HepG2 (cell line): ENCODE results near the gene TCF19. TPM values are rescaled to one million over a fixed set of nuclear protein-coding genes. Genes with fewer than 3 reads are reported as not detected.

ENCODE experiments used
- ARNTL ChIP-seq: sonication (generic); formaldehyde crosslinking; IDR thresholded peaks from 2 replicates; pipeline ENCODE4 v1.4.0; 2020; ENCODE audit warnings: mild to moderate bottlenecking, missing genetic modification reagents
- EEA1 ChIP-seq: sonication (generic); formaldehyde crosslinking; IDR thresholded peaks from 2 replicates; pipeline ENCODE4 v1.5.1; 2020; ENCODE audit warnings: mild to moderate bottlenecking, missing genetic modification reagents, borderline replicate concordance
- EZH2 ChIP-seq: conservative IDR thresholded peaks from 2 replicates; pipeline ENCODE4 v1.6.1; 2012; ENCODE audit warnings: mild to moderate bottlenecking, low read depth, low read length, moderate library complexity
- HMG20B ChIP-seq: conservative IDR thresholded peaks from 2 replicates; pipeline ENCODE4 v1.6.1; 2016; ENCODE audit warnings: missing genetic modification reagents, missing compliant biosample characterization
- NCOR1 ChIP-seq: fragments of 200-600 bp; sonication (generic); IDR thresholded peaks from 2 replicates; pipeline ENCODE4 v1.7.0; 2017; ENCODE audit warnings: antibody characterized with exemption, low read length, borderline replicate concordance
- NFATC3 ChIP-seq: sonication (generic); formaldehyde crosslinking; IDR thresholded peaks from 2 replicates; pipeline ENCODE4 v1.5.1; 2020; ENCODE audit warnings: mild to moderate bottlenecking, missing genetic modification reagents
- POGZ ChIP-seq: sonication (generic); formaldehyde crosslinking; IDR thresholded peaks from 2 replicates; pipeline ENCODE4 v1.4.0; 2020; ENCODE audit warnings: mild to moderate bottlenecking, missing genetic modification reagents
- POLR2AphosphoS5 ChIP-seq: IDR thresholded peaks from 2 replicates; pipeline ENCODE4 v1.6.1; 2012; ENCODE audit warnings: low read depth, low read length
- RXRA ChIP-seq: sonication (generic); formaldehyde crosslinking; IDR thresholded peaks from 2 replicates; pipeline ENCODE4 v1.5.1; 2020; ENCODE audit warnings: missing genetic modification reagents
- SMAD1 ChIP-seq: sonication (generic); formaldehyde crosslinking; IDR thresholded peaks from 2 replicates; pipeline ENCODE4 v1.4.0; 2020; ENCODE audit warnings: missing genetic modification reagents, low read depth, mild to moderate bottlenecking, borderline replicate concordance
- TCF7L2 ChIP-seq: IDR thresholded peaks from 2 replicates; pipeline ENCODE4 v1.6.1; 2011; ENCODE audit warnings: mild to moderate bottlenecking, low read depth, low read length, moderate library complexity
- ZNF354B ChIP-seq: sonication (generic); formaldehyde crosslinking; IDR thresholded peaks from 2 replicates; pipeline ENCODE4 v1.8.0; 2022; ENCODE audit warnings: mild to moderate bottlenecking, missing genetic modification reagents
- ZNF660 ChIP-seq: sonication (generic); formaldehyde crosslinking; IDR thresholded peaks from 2 replicates; pipeline ENCODE4 v1.5.1; 2020; ENCODE audit warnings: mild to moderate bottlenecking, low read depth, missing genetic modification reagents, borderline replicate concordance
- ZNF713 ChIP-seq: sonication (generic); formaldehyde crosslinking; IDR thresholded peaks from 2 replicates; pipeline ENCODE4 v1.4.0; 2020; ENCODE audit warnings: mild to moderate bottlenecking, missing genetic modification reagents
- ZNF773 ChIP-seq: sonication (generic); formaldehyde crosslinking; IDR thresholded peaks from 2 replicates; pipeline ENCODE4 v1.4.0; 2020; ENCODE audit warnings: missing genetic modification reagents, borderline replicate concordance
- ZNF879 ChIP-seq: sonication (generic); formaldehyde crosslinking; IDR thresholded peaks from 2 replicates; pipeline ENCODE4 v1.8.1; 2023; ENCODE audit warnings: missing genetic modification reagents
- ZSCAN31 ChIP-seq: sonication (generic); formaldehyde crosslinking; IDR thresholded peaks from 2 replicates; pipeline ENCODE4 v1.5.0; 2020; ENCODE audit warnings: low read depth, mild to moderate bottlenecking, missing genetic modification reagents
- polyA plus RNA-seq, 8 experiments: library from polyadenylated mRNA; depleted of rRNA in 3 of 8; stranded (reverse) in 7 of 8; unstranded in 1 of 8; fragments of >200 nt; fragmentation: Illumina TruSeq in 4 of 8; extraction: Trizol in 4 of 8; gene quantifications; 2 replicates each; pipeline versions ENCODE4 v1.2.1 to v1.2.3, GENCODE V29; 2011 to 2016; ENCODE audit warnings: low read depth in 4 of 8, missing spikeins in 1 of 8, mixed read lengths in 1 of 8; ENCODE audit not compliant: insufficient read depth in 1 of 8
- total RNA-seq, 5 experiments: library from RNA; depleted of rRNA; stranded (reverse); fragments of >200 nt; fragmentation: Illumina TruSeq; extraction: Trizol; gene quantifications; 2 replicates each; pipeline ENCODE4 v1.2.3, GENCODE V29; 2016; ENCODE audit warnings: low read depth in 1 of 5
- TF ChIP-seq, protein P1 (sequence below): IDR thresholded peaks from 2 replicates; pipeline ENCODE4 v1.6.1; 2018; ENCODE audit warnings: missing genetic modification reagents
- TF ChIP-seq, protein P2 (sequence below): IDR thresholded peaks from 2 replicates; pipeline ENCODE4 v1.6.1; 2018; ENCODE audit warnings: missing genetic modification reagents, mild to moderate bottlenecking, missing compliant biosample characterization
- TF ChIP-seq, protein P3 (sequence below): sonication (generic); formaldehyde crosslinking; IDR thresholded peaks from 2 replicates; pipeline ENCODE4 v1.5.1; 2020; ENCODE audit warnings: mild to moderate bottlenecking, missing genetic modification reagents
- TF ChIP-seq, protein P4 (sequence below): IDR thresholded peaks from 2 replicates; pipeline ENCODE4 v1.6.1; 2016; ENCODE audit warnings: low read depth, control low read depth
- TF ChIP-seq, protein P5 (sequence below): IDR thresholded peaks from 2 replicates; pipeline ENCODE4 v1.6.1; 2016

TCF19 gene
- total and polyA plus RNA-seq, 2 of the 13 experiments (the other 11 are each of a cell fraction or from before 2014, with no cell fraction given) = 4.9 to 22.2 TPM

DNA sequence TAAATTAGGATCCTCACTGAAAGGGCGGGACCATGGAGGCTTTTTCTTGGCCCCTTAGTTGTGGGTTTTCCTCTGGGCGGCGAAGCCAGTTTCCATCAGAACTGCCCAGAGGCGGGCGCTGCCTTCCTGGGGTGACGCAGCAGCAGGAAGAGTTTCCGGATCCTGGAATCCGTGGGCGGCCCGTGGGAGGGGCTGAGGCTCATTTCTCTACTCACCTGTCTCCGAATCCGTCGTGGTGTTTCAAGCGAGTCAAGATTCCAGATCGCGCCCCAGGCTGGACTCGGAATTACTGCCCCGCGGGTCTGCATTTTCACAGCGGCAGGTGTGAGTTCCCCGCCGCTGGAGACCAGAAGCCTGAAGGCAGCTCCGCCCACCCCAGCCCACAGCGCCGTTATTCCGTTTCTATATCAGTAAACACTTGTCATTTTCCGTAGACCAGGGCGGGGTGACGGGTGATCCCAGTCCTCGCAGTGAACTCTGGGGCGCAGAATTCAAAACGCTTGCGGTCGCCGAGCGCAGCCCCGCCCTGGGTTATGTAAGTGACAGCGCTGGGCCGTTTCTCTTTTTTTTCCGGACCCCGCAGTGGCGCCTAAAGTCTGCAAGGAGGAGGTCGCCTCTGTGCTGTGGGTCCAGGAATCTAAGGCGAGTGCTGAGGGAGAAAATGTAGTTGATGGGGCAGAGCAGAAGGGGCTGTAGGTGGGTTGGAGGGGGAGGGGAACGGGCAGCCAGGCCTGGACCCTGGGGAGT lies 39.3 kb downstream of the TCF19 start (continued):
- TF ChIP-seq, protein P1, sequence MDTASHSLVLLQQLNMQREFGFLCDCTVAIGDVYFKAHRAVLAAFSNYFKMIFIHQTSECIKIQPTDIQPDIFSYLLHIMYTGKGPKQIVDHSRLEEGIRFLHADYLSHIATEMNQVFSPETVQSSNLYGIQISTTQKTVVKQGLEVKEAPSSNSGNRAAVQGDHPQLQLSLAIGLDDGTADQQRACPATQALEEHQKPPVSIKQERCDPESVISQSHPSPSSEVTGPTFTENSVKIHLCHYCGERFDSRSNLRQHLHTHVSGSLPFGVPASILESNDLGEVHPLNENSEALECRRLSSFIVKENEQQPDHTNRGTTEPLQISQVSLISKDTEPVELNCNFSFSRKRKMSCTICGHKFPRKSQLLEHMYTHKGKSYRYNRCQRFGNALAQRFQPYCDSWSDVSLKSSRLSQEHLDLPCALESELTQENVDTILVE = peak; percentile 49; the same call in 1 of the 2 replicates
- TF ChIP-seq SMAD1 (CRISPR knock-in tag) (no peak), POLR2AphosphoS5 (peak; percentile 28; the same call in 1 of the 2 replicates), EEA1 (CRISPR knock-in tag) (no peak), ZNF354B (CRISPR knock-in tag) (no peak; the same call in 1 of the 2 replicates), HMG20B (CRISPR knock-in tag) (no peak), ARNTL (no peak; the same call in 1 of the 2 replicates), RXRA (peak; percentile 83), ZNF713 (no peak), ZNF773 (CRISPR knock-in tag) (no peak), ZSCAN31 (CRISPR knock-in tag) (peak; percentile 73; the same call in 1 of the 2 replicates), NFATC3 (CRISPR knock-in tag) (no peak), ZNF879 (CRISPR knock-in tag) (peak; percentile 77; the same call in 1 of the 2 replicates), POGZ (CRISPR knock-in tag) (peak; percentile 59), TCF7L2 (no peak), EZH2 (no peak), ZNF660 (no peak), NCOR1 (peak; percentile 40; the same call in 1 of the 2 replicates)
- TF ChIP-seq, protein P2, sequence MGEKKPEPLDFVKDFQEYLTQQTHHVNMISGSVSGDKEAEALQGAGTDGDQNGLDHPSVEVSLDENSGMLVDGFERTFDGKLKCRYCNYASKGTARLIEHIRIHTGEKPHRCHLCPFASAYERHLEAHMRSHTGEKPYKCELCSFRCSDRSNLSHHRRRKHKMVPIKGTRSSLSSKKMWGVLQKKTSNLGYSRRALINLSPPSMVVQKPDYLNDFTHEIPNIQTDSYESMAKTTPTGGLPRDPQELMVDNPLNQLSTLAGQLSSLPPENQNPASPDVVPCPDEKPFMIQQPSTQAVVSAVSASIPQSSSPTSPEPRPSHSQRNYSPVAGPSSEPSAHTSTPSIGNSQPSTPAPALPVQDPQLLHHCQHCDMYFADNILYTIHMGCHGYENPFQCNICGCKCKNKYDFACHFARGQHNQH (CRISPR knock-in tag) = peak; percentile 36; the same call in 1 of the 2 replicates
- TF ChIP-seq, protein P3, sequence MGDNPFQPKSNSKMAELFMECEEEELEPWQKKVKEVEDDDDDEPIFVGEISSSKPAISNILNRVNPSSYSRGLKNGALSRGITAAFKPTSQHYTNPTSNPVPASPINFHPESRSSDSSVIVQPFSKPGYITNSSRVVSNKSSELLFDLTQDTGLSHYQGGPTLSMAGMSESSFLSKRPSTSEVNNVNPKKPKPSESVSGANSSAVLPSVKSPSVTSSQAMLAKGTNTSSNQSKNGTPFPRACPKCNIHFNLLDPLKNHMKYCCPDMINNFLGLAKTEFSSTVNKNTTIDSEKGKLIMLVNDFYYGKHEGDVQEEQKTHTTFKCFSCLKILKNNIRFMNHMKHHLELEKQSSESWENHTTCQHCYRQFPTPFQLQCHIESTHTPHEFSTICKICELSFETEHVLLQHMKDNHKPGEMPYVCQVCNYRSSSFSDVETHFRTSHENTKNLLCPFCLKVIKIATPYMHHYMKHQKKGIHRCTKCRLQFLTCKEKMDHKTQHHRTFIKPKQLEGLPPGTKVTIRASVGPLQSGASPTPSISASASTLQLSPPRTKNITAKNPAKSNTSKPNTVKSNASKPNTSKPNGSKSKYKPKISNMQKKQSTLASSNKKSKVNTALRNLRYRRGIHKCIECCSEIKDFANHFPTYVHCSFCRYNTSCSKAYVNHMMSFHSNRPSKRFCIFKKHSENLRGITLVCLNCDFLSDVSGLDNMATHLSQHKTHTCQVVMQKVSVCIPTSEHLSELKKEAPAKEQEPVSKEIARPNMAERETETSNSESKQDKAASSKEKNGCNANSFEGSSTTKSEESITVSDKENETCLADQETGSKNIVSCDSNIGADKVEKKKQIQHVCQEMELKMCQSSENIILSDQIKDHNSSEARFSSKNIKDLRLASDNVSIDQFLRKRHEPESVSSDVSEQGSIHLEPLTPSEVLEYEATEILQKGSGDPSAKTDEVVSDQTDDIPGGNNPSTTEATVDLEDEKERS = no peak
- TF ChIP-seq, protein P4, sequence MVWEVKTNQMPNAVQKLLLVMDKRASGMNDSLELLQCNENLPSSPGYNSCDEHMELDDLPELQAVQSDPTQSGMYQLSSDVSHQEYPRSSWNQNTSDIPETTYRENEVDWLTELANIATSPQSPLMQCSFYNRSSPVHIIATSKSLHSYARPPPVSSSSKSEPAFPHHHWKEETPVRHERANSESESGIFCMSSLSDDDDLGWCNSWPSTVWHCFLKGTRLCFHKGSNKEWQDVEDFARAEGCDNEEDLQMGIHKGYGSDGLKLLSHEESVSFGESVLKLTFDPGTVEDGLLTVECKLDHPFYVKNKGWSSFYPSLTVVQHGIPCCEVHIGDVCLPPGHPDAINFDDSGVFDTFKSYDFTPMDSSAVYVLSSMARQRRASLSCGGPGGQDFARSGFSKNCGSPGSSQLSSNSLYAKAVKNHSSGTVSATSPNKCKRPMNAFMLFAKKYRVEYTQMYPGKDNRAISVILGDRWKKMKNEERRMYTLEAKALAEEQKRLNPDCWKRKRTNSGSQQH (CRISPR knock-in tag) = no peak; the same call in 1 of the 2 replicates
- TF ChIP-seq, protein P5, sequence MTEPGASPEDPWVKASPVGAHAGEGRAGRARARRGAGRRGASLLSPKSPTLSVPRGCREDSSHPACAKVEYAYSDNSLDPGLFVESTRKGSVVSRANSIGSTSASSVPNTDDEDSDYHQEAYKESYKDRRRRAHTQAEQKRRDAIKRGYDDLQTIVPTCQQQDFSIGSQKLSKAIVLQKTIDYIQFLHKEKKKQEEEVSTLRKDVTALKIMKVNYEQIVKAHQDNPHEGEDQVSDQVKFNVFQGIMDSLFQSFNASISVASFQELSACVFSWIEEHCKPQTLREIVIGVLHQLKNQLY = no peak
